HG02623 (cell line): ENCODE measurements around the gene ARFGEF2.
"Not testable (repeated sequence)": the region's sequence is repeated elsewhere in the genome, so short reads cannot be mapped to it uniquely, and the experiment has no call there.

Experiments
- ATAC-seq: cut with Tn5 transposase; IDR thresholded peaks from one replicate; pipeline ENCODE4 v1.9.1; 2021; ENCODE audit warnings: moderate library complexity; ENCODE audit not compliant: unreplicated experiment

The ARFGEF2 gene

GRCh38 chr20:48949304-48950170, 28.0 kb downstream of the ARFGEF2 start:
- no peak for ATAC-seq

- ATAC-seq, result no peak
Measured at GRCh38 chr20:48951041-48951440, 29.5 kb downstream of the ARFGEF2 start.

- no peak for ATAC-seq
Measured at GRCh38 chr20:48951646-48952045, 30.1 kb downstream of the ARFGEF2 start.

GRCh38 chr20:48952656-48953055, 31.1 kb downstream of the ARFGEF2 start:
- ATAC-seq, result no peak

DNA sequence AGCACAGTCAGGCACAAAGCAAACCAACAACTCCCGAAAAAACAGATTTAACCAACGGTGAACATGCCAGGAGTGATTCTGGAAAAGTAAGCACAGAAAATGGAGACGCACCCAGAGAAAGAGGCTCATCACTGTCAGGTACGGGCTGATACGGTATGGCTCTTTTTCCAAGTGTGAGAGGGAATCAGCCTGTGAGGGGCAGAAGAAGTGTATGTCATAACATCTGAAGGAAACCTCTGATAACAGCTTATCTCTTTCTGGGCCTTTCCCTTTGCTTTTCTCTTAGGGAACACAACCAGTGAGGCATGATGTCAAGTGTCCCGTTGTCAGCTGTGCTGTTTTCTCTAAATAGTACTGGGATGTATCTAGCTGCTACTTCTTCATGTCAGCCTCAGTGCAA, 32.1 kb downstream of the ARFGEF2 start:
- ATAC-seq, result no peak

GRCh38 chr20:48956052-48956451, 34.5 kb downstream of the ARFGEF2 start:
- no peak for ATAC-seq

DNA sequence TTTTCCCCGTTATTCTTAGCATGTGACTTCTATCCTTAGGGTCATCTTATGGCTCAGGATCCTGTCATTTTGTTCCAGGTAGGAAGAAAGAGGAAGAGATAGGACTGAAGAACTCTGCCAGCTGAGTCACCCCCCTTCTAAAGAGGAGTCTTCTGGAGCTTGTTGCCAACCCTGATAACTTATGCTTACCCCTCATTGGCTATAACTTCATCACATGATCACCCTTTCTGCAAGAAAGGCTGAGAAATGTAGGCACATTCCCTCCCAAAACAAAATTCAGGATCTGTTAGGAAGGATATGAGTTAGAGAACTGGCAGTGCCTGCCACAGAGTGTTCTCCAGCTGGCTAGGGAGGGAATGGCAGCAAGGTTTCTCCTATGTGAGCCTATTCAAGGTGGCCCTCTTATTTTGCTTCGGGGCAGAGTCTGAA, 35.6 kb downstream of the ARFGEF2 start:
- ATAC-seq, result no peak

- no peak for ATAC-seq
Measured at GRCh38 chr20:48957533-48957932, 36.0 kb downstream of the ARFGEF2 start.

- no peak for ATAC-seq
Measured at GRCh38 chr20:48958743-48959142, 37.2 kb downstream of the ARFGEF2 start.

GRCh38 chr20:48959899-48960550, 38.5 kb downstream of the ARFGEF2 start:
- no peak for ATAC-seq

- ATAC-seq, result no peak
Measured at GRCh38 chr20:48962421-48962820, 40.9 kb downstream of the ARFGEF2 start.

DNA sequence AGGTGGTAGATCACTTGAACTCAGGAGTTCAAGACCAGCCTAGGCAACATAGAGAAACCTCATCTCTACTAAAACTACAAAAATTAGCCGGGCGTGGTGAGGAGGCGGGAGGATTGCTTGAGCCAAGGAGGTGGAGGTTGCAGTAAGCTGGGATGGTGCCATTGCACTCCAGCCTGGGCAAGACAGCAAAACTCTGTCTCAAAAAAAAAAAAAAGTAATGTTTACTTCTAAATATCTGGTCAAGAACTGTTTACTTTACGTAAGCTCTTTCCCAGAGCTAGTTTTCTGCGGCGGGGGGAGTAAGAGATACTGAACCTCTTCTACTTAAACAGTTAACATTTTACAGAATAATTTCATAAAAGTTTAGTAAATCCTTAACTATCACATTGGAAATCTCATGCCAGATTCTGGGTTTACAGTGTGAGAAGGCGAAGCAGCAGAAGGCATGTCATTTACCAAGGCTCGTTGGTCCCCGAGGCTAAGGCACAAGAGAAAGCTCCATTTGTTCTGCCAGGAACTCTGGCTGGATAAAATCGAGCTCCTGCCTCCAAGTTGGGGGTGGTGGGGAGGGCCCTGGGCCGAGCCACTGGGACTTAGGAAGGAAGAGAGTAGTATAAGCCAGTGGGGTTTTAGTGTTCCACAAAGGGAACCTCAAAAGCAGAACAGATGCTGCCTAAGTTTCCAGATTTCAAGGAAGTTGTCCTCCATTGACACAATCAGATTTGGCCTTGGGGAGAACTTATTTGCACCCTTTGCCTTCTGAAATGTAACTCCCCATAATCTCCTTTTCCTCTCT, 41.7 kb downstream of the ARFGEF2 start:
- no peak for ATAC-seq

DNA sequence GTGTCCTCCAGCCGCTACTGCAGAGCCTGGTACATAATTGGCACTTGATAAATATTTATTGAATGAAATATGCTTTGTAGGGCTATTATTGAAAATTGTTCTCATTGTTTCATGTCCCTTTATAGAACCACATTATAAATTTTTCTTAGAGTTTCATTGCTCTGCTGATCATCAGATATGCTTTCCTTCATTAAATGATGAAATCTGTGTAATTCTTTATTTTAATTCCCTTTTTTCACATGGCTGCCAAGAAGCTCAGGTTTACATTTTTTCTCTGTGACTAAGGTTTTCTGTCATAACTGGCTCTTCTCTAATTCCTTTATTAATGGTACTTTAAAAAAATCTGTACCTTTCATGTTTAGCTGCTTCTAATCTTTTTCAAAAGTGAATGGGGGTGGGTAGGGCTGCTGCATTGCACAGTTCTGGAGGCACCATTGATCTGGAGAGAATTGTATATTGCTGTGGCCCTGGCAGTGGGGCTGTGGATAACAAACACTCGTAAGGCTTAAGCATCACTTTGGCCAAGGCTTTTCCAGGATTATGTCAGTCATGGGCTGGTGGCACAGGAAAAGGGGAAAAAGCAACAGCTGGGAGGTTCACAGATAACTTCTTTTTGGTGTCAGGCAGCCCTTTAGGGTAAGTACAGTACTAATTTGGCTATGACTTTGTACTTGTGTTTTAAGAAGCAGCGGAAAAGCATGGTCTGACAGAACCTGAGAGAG, 43.8 kb downstream of the ARFGEF2 start:
- no peak for ATAC-seq

GRCh38 chr20:48970681-48971365, 49.3 kb downstream of the ARFGEF2 start:
- ATAC-seq, result no peak

GRCh38 chr20:48971956-48972355, 50.4 kb downstream of the ARFGEF2 start:
- no peak for ATAC-seq

GRCh38 chr20:48972816-48973215, 51.3 kb downstream of the ARFGEF2 start:
- ATAC-seq, result no peak

GRCh38 chr20:48975955-48976354, 54.4 kb downstream of the ARFGEF2 start:
- no peak for ATAC-seq

DNA sequence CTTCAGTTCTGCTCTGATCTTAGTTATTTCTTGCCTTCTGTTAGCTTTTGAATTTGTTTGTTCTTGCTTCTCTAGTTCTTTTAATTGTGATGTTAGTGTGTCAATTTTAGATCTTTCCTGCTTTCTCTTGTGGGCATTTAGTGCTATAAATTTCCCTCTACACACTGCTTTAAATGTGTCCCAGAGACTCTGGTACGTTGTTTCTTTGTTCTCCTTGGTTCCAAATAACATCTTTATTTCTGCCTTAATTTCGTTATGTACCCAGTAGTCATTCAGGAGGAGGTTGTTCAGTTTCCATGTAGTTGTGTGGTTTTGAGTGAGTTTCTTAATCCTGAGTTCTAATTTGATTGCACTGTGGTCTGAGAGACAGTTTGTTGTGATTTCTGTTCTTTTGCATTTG, 58.5 kb downstream of the ARFGEF2 start:
- ATAC-seq, result not testable (repeated sequence)

- ATAC-seq, result no peak
Measured at GRCh38 chr20:48983423-48984400, 62.2 kb downstream of the ARFGEF2 start.
